ENCODE data around the gene TMC4. TPM values are rescaled to one million over a fixed set of nuclear protein-coding genes. Genes with fewer than 3 reads are reported as not detected.

TMC4 gene
- total RNA-seq (2022; extraction: Qiagen RNA extraction; ENCODE audit: low read depth) = 0.98 to 2.3 TPM (median 1.2 TPM) in 5 replicates

GRCh38 chr19:54172471-54173358 is at the start of gene TMC4:
Gene TMC4 (minus strand): TSS chr19:54173160. CDS start chr19:54173117, 43 bp downstream.

DNA sequence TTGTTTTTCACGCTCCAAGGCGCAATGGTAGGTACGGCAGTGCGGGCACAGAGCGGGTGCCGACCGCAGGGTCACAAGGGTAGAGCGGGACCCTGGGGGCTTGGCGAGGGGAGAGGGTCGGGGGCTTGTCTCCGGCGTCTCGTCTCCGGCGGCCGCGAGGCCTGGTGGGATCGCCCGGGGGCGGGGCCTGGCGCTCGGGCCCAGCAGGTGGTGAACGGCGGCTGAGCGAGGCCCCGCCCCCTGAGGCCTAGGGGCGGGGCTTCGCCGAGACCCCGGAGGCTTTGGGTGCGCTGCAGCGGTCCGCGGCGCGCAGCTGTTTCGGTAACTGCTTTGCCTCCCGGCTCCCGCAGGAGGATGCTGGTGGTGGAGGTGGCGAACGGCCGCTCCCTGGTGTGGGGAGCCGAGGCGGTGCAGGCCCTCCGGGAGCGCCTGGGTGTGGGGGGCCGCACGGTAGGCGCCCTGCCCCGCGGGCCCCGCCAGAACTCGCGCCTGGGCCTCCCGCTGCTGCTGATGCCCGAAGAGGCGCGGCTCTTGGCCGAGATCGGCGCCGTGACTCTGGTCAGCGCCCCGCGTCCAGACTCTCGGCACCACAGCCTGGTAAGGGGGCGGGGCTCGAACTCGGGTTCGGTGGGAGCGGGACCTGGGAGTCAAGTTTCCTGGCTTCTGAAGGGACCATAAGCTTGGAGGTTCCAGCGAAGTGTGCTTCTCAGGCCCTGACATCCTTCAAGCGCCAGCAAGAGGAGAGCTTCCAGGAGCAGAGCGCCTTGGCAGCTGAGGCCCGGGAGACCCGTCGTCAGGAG is 18.3 kb upstream of the TMC4 start, which contains the start of gene TSEN34:
TSS of gene TSEN34 (plus strand) at position 298 of the 800 bp plus-strand sequence. CDS start at position 355, 57 bp downstream.

DNA sequence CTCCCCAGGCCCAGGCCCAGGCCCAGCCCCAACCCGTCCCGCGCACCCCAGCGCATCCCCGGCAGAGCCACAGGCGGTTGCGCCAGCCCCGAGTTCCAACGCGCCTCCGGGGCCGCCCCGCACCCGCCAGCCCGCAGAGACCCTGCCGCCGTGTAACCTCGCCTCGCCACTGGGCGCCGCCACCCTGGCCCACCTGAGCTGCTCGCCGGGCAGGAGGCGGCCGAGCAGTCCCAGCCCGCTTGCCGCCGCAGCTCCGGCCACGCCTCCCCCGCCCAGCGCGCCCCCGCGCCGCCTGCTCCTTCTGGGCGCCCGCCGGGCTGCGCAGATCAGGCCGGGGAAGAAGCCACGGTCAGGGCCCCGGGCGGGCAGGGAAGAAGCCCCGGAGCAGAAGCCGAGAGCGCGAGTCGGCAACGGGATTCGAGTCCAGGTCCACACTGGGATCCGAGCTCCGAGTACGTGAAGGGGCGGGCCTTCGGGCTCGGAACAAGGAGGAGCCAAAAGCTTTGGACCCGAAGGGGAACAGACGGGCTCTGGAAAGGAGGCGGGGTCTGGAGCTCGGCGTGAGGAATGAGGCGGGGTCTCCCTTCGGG is 16.3 kb upstream of the TMC4 start, which contains the start of gene MBOAT7:
TSS of gene MBOAT7 (minus strand) at position 436 of the 590 bp plus-strand sequence. CDS start 1,072 bp downstream, outside the sequence.

GRCh38 chr19:54159352-54160181 is 13.4 kb downstream of the TMC4 start, which contains the start of gene LENG1:
Gene LENG1 (minus strand): TSS chr19:54159721. CDS start chr19:54159695, 26 bp downstream.

DNA sequence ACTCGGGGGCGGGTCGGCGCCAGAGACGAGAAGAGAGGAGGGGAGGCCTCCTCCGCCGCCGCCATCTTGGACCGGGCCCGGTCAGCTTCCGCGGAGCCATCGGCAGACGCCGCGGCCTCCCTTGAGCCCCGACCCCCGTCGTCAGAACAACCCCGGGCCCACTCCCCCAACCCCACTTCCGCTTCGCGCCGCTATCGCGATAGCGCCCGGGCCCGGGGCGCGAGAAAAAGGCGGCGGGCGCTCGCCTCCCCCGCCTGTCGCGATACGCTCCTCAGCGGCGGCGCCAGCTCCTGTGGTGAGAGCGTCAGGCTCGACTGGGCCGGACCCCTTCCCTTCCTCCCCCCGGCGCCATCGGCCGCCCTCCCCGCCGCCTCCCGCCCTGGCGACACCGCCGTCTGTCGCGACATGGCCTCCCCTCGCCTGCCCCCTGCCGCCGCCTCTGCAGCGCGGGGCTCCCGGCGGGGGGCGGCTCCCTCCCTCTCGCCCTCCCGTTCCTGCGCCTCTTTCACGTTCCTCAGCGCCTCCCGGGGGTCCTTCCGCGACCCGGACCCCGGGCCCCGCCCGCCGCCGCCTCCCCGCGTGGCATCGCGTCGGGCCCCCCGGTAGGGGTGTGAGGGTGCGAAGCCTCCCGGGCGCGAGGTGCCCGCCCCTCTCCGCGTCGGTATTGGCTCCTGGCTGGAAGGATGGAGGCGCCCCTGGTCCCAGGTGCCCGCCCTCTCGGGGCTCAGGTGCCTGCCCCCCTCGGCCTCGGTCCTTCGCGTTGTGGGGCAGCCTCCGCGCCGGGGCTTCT is 35.1 kb downstream of the TMC4 start, which contains the start of gene CNOT3:
TSS of gene CNOT3 (plus strand) at position 64 of the 790 bp plus-strand sequence. CDS start 5,217 bp downstream, outside the sequence.

DNA sequence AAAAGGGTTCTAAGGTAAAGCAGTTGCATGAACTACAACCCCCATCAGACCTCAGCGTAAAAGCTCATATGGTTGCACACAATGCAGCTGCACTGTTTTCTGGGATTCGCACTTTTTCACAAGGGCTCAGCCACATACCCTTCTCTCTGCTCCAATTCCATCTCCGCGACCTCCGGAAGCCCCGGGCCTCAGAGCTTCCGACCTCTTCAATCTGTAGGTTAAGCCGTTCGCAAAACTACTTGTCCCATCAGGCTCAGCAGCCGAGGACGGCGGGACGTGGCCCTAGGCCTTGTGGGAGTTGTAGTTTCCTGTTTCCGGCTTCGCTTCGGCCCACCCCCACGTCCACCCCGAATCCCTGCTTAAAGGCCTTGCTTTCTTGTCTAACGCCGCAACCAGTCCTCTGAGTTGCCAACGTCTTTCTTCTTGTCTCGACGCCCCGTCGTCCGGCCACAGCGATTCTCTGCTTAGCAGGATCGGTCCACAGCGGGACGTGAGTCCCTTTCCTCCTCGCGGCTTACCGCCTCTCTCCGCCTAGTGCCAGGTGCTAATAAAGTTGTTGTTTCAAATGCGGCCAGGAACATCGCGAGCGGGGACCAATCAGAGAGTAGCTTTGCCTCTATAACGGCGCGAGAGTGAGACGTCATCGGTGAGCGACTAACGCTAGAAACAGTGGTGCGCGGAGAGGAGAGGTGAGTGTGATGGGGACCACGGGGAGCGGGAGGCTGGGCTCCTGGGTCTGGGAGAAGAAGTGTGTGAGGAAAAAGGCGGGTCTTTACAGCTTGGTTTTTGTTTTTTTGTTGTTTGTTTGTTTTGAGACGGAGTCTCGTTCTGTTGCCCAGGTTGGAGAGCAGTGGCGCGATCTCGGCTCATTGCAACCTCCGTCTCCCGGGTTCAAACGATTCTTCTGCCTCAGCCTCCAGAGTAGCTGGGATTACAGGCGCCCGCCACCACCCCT is 57.6 kb downstream of the TMC4 start, which contains the start of the genes PRPF31 and TFPT:
TSS of gene PRPF31 (plus strand) at position 646 of the 955 bp plus-strand sequence. CDS start 2,525 bp downstream, outside the sequence.
TSS of gene TFPT (minus strand) at position 549 of the 955 bp plus-strand sequence. CDS start at position 161, 388 bp downstream.

Other genes starting within 250 kb of the TMC4 start
- gene CACNG8, start 210.2 kb downstream of the TMC4 start, total RNA-seq (2022; extraction: Qiagen RNA extraction; ENCODE audit: low read depth) = 0.69 to 1.5 TPM (median 1.3 TPM) in 5 replicates
- 10.5 to 14.4 TPM (median 12.1 TPM) in 5 replicates for gene CACNG6, start 181.5 kb downstream of the TMC4 start, total RNA-seq (2022; extraction: Qiagen RNA extraction; ENCODE audit: low read depth)
- gene VSTM1, start 109.3 kb downstream of the TMC4 start, total RNA-seq (2022; extraction: Qiagen RNA extraction; ENCODE audit: low read depth) = 0.24 to 1.1 TPM (median 0.49 TPM) in 5 replicates
- gene TARM1, start 91.8 kb downstream of the TMC4 start, total RNA-seq (2022; extraction: Qiagen RNA extraction; ENCODE audit: low read depth) = not detected in 5 replicates
- 0.20 to 0.59 TPM (median 0.32 TPM) in 5 replicates for gene OSCAR, start 72.4 kb downstream of the TMC4 start, total RNA-seq (2022; extraction: Qiagen RNA extraction; ENCODE audit: low read depth)
- 182 to 311 TPM (median 230 TPM) in 5 replicates for gene NDUFA3, start 70.3 kb downstream of the TMC4 start, total RNA-seq (2022; extraction: Qiagen RNA extraction; ENCODE audit: low read depth)
- gene TFPT, start 57.5 kb downstream of the TMC4 start, total RNA-seq (2022; extraction: Qiagen RNA extraction; ENCODE audit: low read depth) = 21.4 to 26.1 TPM (median 22.6 TPM) in 5 replicates
- 105 to 129 TPM (median 117 TPM) in 5 replicates for gene PRPF31, start 57.4 kb downstream of the TMC4 start, total RNA-seq (2022; extraction: Qiagen RNA extraction; ENCODE audit: low read depth)
- 57.2 to 72.3 TPM (median 69.3 TPM) in 5 replicates for gene CNOT3, start 35.4 kb downstream of the TMC4 start, total RNA-seq (2022; extraction: Qiagen RNA extraction; ENCODE audit: low read depth)
- gene LENG1, start 13.4 kb downstream of the TMC4 start, total RNA-seq (2022; extraction: Qiagen RNA extraction; ENCODE audit: low read depth) = 8.1 to 10.5 TPM (median 8.3 TPM) in 5 replicates
- gene MBOAT7, start 16.4 kb upstream of the TMC4 start, total RNA-seq (2022; extraction: Qiagen RNA extraction; ENCODE audit: low read depth) = 117 to 173 TPM (median 146 TPM) in 5 replicates
- gene TSEN34, start 18.1 kb upstream of the TMC4 start, total RNA-seq (2022; extraction: Qiagen RNA extraction; ENCODE audit: low read depth) = 81.1 to 135 TPM (median 123 TPM) in 5 replicates
- 2,109 to 2,638 TPM (median 2,211 TPM) in 5 replicates for gene RPS9, start 27.7 kb upstream of the TMC4 start, total RNA-seq (2022; extraction: Qiagen RNA extraction; ENCODE audit: low read depth)
- 0.16 to 0.28 TPM in 2 of 5 replicates, not detected in the others for gene LILRB3, start 49.8 kb upstream of the TMC4 start, total RNA-seq (2022; extraction: Qiagen RNA extraction; ENCODE audit: low read depth)
- gene LILRA6, start 69.6 kb upstream of the TMC4 start, total RNA-seq (2022; extraction: Qiagen RNA extraction; ENCODE audit: low read depth) = not detected in 5 replicates
- 0.02 TPM in 1 of 5 replicates, not detected in the others for gene LILRB5, start 84.1 kb upstream of the TMC4 start, total RNA-seq (2022; extraction: Qiagen RNA extraction; ENCODE audit: low read depth)
- gene LILRB2, start 108.0 kb upstream of the TMC4 start, total RNA-seq (2022; extraction: Qiagen RNA extraction; ENCODE audit: low read depth) = 0.03 to 0.28 TPM in 2 of 5 replicates, not detected in the others
- gene LILRA5, start 140.0 kb upstream of the TMC4 start, total RNA-seq (2022; extraction: Qiagen RNA extraction; ENCODE audit: low read depth) = not detected in 5 replicates
- gene LILRA4, start 166.0 kb upstream of the TMC4 start, total RNA-seq (2022; extraction: Qiagen RNA extraction; ENCODE audit: low read depth) = not detected in 5 replicates
- not detected in 5 replicates for gene LAIR1, start 191.8 kb upstream of the TMC4 start, total RNA-seq (2022; extraction: Qiagen RNA extraction; ENCODE audit: low read depth)
- 0.28 to 0.31 TPM in 2 of 5 replicates, not detected in the others for gene TTYH1, start 242.3 kb upstream of the TMC4 start, total RNA-seq (2022; extraction: Qiagen RNA extraction; ENCODE audit: low read depth)

All from A549 treated with RU486 at 1 μM for 4 hours (cell line).